NCI-H2029 (cell line): ENCODE data around the gene LRRC18.

ENCODE experiments used
- DNase-seq: peaks from one replicate; lab custom pipeline; 2025; lab: John Stamatoyannopoulos, UW

The LRRC18 gene

GRCh38 chr10:48880016-48880705, 59.5 kb downstream of the LRRC18 start:
- no peak for DNase-seq

DNA sequence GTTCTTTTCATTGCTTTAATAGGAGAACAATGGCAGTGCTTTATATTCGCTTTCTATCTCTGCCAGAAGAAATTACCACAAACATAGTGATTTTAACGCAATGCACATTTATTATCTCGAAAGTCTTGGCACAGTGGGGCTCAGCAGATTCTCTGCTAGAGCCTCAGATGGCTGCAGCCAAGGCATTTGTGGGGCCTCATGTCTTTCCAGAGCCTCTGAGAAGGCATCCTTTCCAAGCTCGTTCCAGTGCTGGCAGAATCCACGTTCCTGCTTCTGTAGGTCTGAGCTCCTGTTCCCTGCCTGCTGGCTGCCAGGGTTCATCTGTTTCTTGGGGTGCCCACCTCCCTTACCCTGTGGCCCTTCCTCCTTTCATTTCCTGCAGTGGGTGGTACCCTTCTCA, 60.2 kb downstream of the LRRC18 start:
- no peak for DNase-seq

DNA sequence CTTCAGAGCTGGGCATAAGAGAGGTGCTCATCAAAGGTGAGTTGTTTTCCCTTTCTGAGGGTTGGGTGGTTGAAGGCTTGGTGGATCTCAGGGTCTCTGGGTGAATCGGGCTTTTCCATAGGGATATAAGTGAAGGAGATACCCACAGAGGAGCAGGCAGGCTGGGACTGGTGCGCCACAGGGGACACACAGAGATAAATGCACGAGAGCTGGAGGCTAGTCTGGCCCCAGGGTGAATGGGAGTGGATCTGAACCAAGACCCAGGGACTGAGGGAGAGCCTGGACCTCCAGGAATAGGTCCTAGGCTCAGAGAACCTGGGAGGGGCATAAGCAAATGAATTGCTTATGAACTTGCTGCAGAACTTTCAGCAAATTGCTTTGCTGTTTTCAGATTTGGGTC, 61.5 kb downstream of the LRRC18 start:
- no peak for DNase-seq

GRCh38 chr10:48872234-48872633, 67.4 kb downstream of the LRRC18 start:
- DNase-seq, result no peak
